MM.1S (cell line): ENCODE data around the gene FBXO8.

ENCODE experiments used
- EZH2 ChIP-seq: fragments of 300-600 bp; sonication (generic); optimal IDR thresholded peaks from 2 replicates; pipeline ENCODE3; 2017; ENCODE audit warnings: low read depth, mild to moderate bottlenecking, antibody characterized with exemption, low read length, mixed read lengths
- TF ChIP-seq, protein P1 (sequence below): fragments of 300-600 bp; sonication (generic); IDR thresholded peaks from 2 replicates; pipeline ENCODE4 v1.5.1; 2016; ENCODE audit warnings: antibody characterized with exemption, low read length, mixed read lengths

DNA sequence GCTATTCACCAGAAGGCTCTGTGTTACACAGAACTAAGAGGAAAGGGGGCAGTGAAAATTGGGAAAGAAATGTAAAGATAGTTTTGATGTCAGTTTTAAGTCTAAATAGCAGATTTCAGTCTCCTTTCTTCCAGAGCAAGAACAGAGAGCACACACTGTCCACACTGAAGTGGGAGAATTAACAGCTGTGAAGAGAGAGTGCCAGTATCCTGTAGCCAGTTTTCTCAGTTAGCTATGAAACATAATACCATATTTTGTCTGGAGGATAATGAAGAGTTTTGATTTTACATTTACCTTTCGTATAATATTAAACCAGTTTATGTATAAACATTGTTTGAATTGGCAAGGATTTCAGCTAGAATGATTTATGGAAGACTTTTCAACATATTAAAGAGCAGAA is 35.1 kb downstream of the FBXO8 start:
- TF ChIP-seq, protein P1, sequence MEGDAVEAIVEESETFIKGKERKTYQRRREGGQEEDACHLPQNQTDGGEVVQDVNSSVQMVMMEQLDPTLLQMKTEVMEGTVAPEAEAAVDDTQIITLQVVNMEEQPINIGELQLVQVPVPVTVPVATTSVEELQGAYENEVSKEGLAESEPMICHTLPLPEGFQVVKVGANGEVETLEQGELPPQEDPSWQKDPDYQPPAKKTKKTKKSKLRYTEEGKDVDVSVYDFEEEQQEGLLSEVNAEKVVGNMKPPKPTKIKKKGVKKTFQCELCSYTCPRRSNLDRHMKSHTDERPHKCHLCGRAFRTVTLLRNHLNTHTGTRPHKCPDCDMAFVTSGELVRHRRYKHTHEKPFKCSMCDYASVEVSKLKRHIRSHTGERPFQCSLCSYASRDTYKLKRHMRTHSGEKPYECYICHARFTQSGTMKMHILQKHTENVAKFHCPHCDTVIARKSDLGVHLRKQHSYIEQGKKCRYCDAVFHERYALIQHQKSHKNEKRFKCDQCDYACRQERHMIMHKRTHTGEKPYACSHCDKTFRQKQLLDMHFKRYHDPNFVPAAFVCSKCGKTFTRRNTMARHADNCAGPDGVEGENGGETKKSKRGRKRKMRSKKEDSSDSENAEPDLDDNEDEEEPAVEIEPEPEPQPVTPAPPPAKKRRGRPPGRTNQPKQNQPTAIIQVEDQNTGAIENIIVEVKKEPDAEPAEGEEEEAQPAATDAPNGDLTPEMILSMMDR: no peak
- no peak for TF ChIP-seq EZH2
